GM23338 (cell line): ENCODE data around the gene PIAS4. TPM values are rescaled to one million over a fixed set of nuclear protein-coding genes. Genes with fewer than 3 reads are reported as not detected.

ENCODE experiments used
- ATAC-seq: fragments of 200-7000 bp; cut with Tn5 transposase; 3 replicates; pipeline ENCODE4 v1.9.1; 2020
- DNase-seq: peaks from one replicate; pipeline ENCODE4 v3.0.0-alpha.2; 2015; ENCODE audit warnings: low spot score
- H2AFZ ChIP-seq: fragments of 200-600 bp; sonication (generic); 2 replicates; pipeline ENCODE4 v1.8.0; 2016; ENCODE audit warnings: antibody characterized with exemption, mild to moderate bottlenecking, moderate library complexity
- H3F3A ChIP-seq: fragments of 200-600 bp; sonication (generic); replicated peaks from 2 replicates; pipeline ENCODE4 v1.8.0; 2017; ENCODE audit warnings: antibody characterized with exemption, mixed run types, low read depth
- H3K27ac ChIP-seq: fragments of 200-600 bp; sonication (generic); 2 replicates; pipeline ENCODE4 v1.6.1; 2016; ENCODE audit warnings: low read depth
- H3K27me3 ChIP-seq: fragments of 200-600 bp; sonication (generic); 2 replicates; pipeline ENCODE4 v1.8.0; 2016; ENCODE audit warnings: mild to moderate bottlenecking, mixed run types, moderate library complexity; ENCODE audit not compliant: insufficient read depth
- H3K36me3 ChIP-seq: fragments of 200-600 bp; sonication (generic); 2 replicates; pipeline ENCODE4 v1.8.0; 2016; ENCODE audit warnings: mild to moderate bottlenecking; ENCODE audit not compliant: insufficient read depth
- H3K4me1 ChIP-seq: fragments of 200-600 bp; sonication (generic); 2 replicates; pipeline ENCODE4 v1.8.0; 2016; ENCODE audit warnings: mild to moderate bottlenecking, moderate library complexity; ENCODE audit not compliant: insufficient read depth
- H3K4me2 ChIP-seq: fragments of 200-600 bp; sonication (generic); 2 replicates; pipeline ENCODE4 v1.7.1; 2017; ENCODE audit warnings: mixed run types
- H3K4me3 ChIP-seq: fragments of 200-600 bp; sonication (generic); 2 replicates; pipeline ENCODE4 v1.6.1; 2016; ENCODE audit warnings: mixed run types
- H3K79me2 ChIP-seq: fragments of 200-600 bp; sonication (generic); replicated peaks from 2 replicates; pipeline ENCODE4 v1.8.0; 2017; ENCODE audit warnings: mild to moderate bottlenecking; ENCODE audit not compliant: insufficient read depth
- H3K9me2 ChIP-seq: fragments of 200-600 bp; sonication (generic); 2 replicates; pipeline ENCODE4 v1.8.0; 2017; ENCODE audit not compliant: insufficient read depth
- H4K20me1 ChIP-seq: fragments of 200-600 bp; sonication (generic); replicated peaks from 2 replicates; pipeline ENCODE4 v1.8.0; 2017; ENCODE audit warnings: mild to moderate bottlenecking; ENCODE audit not compliant: insufficient read depth
- H3K27ac Mint-ChIP-seq: 2 replicates; pipeline ENCODE4 v1.8.0; 2020; ENCODE audit warnings: inconsistent platforms, mild to moderate bottlenecking, moderate library complexity, mixed read lengths
- H3K27me3 Mint-ChIP-seq: 3 replicates; pipeline ENCODE4 v1.8.0; 2022; ENCODE audit warnings: low read depth, mild to moderate bottlenecking, moderate library complexity, mixed read lengths, inconsistent platforms; ENCODE audit not compliant: insufficient read depth, poor library complexity
- H3K36me3 Mint-ChIP-seq: 3 replicates; pipeline ENCODE4 v1.8.0; 2021; ENCODE audit warnings: low read depth, mild to moderate bottlenecking, inconsistent platforms, moderate library complexity, mixed read lengths
- H3K4me1 Mint-ChIP-seq: 3 replicates; pipeline ENCODE4 v1.8.0; 2020; ENCODE audit warnings: mild to moderate bottlenecking, inconsistent platforms, mixed read lengths
- H3K4me3 Mint-ChIP-seq: 3 replicates; pipeline ENCODE4 v1.8.0; 2021; ENCODE audit warnings: moderate library complexity, mild to moderate bottlenecking, inconsistent platforms, mixed read lengths
- H3K9me3 Mint-ChIP-seq: 3 replicates; pipeline ENCODE4 v1.8.0; 2020; ENCODE audit warnings: moderate library complexity, mild to moderate bottlenecking, inconsistent platforms, mixed read lengths
- NANOG ChIP-seq: IDR thresholded peaks from 2 replicates; pipeline ENCODE4 v1.6.1; 2016; ENCODE audit warnings: antibody characterized with exemption, borderline replicate concordance
- ZNF114 ChIP-seq: fragments of 250-450 bp; sonication (Bioruptor Pico); IDR thresholded peaks from 2 replicates; pipeline ENCODE4 v1.5.0; 2020; ENCODE audit warnings: mild to moderate bottlenecking, moderate library complexity
- polyA plus RNA-seq: library from polyadenylated mRNA; unstranded; fragments of >200 nt; fragmentation: Nextera tagmentation; extraction: Ambion mirVana; gene quantifications from 2 replicates; pipeline ENCODE4 v1.2.1, GENCODE V29; 2016
- total RNA-seq: library from RNA; depleted of rRNA; stranded (reverse); fragments of >200 nt; shearing (Covaris generic); gene quantifications from 2 replicates; pipeline ENCODE4 v1.2.3, GENCODE V29; 2014
- TF ChIP-seq, protein P1 (sequence below): fragments of 250-450 bp; sonication (Bioruptor Pico); IDR thresholded peaks from 2 replicates; pipeline ENCODE4 v1.5.0; 2020; ENCODE audit warnings: mild to moderate bottlenecking, moderate library complexity
- TF ChIP-seq, protein P2 (sequence below), 2 experiments: fragments of 200-600 bp in 1 of 2; sonication (generic) in 1 of 2; conservative IDR thresholded peaks; 2 replicates each; pipeline versions ENCODE4 v1.5.1 to v1.6.1; 2016 to 2017; ENCODE audit warnings: antibody characterized with exemption in 2 of 2, low read depth in 2 of 2, mild to moderate bottlenecking in 2 of 2, moderate library complexity in 1 of 2
- TF ChIP-seq, protein P3 (sequence below): IDR thresholded peaks from one replicate; pipeline ENCODE4 v1.6.1; 2018; ENCODE audit warnings: antibody characterized with exemption; ENCODE audit not compliant: unreplicated experiment

Gene PIAS4
- total and polyA plus RNA-seq, 2 experiments from 2014 or later: 17.0 to 48.4 TPM

DNA sequence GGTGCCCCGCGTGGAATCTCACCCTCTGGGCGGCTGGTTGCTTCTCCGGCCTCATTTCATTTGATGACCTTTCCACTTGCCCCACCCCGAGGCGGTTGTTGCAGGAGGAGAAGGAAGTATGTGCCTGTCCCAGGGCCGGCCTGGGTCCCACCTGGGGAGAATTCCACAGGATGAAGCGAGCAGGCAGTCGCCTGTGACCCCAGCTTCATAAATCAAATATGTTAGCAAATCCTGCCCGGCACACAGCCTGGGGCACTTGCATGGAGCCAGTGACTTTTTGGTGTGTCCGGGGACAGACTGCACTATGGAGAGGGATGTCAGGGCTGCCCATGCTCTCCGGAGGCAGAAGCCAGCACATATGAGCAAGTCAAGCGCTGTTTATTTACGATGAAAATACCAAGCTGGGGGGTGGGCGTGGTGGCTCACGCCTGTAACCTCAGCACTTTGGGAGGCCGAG is 78.9 kb downstream of the PIAS4 start:
- H3K27me3 ChIP-seq: no peaks in the 10 kb centered on the region
- ATAC-seq: no peak
- no peak overlapping the region for H3K4me3 ChIP-seq
- no peak overlapping the region for H3K4me2 ChIP-seq
- no peak overlapping the region for H2AFZ ChIP-seq
- H3K4me1 Mint-ChIP-seq: no peaks in the 10 kb centered on the region
- DNase-seq: no peak
- H3K9me3 Mint-ChIP-seq: no peaks in the 10 kb centered on the region
- H3K27me3 Mint-ChIP-seq: peaks cover 16% of the 10 kb centered on the region
- no peak overlapping the region for H3K27ac Mint-ChIP-seq
- no peaks in the 10 kb centered on the region for H3K9me2 ChIP-seq
- H3K27ac ChIP-seq: no peak overlapping the region
- no peaks in the 10 kb centered on the region for H4K20me1 ChIP-seq
- no peaks in the 10 kb centered on the region for H3K4me1 ChIP-seq
- 0 out of 2 replicates have a peak, but pooled peaks cover 5% of the 10 kb centered on the region for H3F3A ChIP-seq
- H3K4me3 Mint-ChIP-seq: no peak overlapping the region
- peaks cover 4% of the 10 kb centered on the region; the same call in 2 of the 3 replicates for H3K36me3 Mint-ChIP-seq
- TF ChIP-seq, protein P1, sequence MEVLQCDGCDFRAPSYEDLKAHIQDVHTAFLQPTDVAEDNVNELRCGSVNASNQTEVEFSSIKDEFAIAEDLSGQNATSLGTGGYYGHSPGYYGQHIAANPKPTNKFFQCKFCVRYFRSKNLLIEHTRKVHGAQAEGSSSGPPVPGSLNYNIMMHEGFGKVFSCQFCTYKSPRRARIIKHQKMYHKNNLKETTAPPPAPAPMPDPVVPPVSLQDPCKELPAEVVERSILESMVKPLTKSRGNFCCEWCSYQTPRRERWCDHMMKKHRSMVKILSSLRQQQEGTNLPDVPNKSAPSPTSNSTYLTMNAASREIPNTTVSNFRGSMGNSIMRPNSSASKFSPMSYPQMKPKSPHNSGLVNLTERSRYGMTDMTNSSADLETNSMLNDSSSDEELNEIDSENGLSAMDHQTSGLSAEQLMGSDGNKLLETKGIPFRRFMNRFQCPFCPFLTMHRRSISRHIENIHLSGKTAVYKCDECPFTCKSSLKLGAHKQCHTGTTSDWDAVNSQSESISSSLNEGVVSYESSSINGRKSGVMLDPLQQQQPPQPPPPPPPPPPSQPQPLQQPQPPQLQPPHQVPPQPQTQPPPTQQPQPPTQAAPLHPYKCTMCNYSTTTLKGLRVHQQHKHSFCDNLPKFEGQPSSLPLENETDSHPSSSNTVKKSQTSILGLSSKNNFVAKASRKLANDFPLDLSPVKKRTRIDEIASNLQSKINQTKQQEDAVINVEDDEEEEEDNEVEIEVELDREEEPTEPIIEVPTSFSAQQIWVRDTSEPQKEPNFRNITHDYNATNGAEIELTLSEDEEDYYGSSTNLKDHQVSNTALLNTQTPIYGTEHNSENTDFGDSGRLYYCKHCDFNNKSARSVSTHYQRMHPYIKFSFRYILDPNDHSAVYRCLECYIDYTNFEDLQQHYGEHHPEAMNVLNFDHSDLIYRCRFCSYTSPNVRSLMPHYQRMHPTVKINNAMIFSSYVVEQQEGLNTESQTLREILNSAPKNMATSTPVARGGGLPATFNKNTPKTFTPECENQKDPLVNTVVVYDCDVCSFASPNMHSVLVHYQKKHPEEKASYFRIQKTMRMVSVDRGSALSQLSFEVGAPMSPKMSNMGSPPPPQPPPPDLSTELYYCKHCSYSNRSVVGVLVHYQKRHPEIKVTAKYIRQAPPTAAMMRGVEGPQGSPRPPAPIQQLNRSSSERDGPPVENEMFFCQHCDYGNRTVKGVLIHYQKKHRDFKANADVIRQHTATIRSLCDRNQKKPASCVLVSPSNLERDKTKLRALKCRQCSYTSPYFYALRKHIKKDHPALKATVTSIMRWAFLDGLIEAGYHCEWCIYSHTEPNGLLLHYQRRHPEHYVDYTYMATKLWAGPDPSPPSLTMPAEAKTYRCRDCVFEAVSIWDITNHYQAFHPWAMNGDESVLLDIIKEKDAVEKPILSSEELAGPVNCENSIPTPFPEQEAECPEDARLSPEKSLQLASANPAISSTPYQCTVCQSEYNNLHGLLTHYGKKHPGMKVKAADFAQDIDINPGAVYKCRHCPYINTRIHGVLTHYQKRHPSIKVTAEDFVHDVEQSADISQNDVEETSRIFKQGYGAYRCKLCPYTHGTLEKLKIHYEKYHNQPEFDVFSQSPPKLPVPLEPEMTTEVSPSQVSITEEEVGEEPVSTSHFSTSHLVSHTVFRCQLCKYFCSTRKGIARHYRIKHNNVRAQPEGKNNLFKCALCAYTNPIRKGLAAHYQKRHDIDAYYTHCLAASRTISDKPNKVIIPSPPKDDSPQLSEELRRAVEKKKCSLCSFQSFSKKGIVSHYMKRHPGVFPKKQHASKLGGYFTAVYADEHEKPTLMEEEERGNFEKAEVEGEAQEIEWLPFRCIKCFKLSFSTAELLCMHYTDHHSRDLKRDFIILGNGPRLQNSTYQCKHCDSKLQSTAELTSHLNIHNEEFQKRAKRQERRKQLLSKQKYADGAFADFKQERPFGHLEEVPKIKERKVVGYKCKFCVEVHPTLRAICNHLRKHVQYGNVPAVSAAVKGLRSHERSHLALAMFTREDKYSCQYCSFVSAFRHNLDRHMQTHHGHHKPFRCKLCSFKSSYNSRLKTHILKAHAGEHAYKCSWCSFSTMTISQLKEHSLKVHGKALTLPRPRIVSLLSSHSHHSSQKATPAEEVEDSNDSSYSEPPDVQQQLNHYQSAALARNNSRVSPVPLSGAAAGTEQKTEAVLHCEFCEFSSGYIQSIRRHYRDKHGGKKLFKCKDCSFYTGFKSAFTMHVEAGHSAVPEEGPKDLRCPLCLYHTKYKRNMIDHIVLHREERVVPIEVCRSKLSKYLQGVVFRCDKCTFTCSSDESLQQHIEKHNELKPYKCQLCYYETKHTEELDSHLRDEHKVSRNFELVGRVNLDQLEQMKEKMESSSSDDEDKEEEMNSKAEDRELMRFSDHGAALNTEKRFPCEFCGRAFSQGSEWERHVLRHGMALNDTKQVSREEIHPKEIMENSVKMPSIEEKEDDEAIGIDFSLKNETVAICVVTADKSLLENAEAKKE (CRISPR knock-in tag): no peak
- TF ChIP-seq, protein P2, sequence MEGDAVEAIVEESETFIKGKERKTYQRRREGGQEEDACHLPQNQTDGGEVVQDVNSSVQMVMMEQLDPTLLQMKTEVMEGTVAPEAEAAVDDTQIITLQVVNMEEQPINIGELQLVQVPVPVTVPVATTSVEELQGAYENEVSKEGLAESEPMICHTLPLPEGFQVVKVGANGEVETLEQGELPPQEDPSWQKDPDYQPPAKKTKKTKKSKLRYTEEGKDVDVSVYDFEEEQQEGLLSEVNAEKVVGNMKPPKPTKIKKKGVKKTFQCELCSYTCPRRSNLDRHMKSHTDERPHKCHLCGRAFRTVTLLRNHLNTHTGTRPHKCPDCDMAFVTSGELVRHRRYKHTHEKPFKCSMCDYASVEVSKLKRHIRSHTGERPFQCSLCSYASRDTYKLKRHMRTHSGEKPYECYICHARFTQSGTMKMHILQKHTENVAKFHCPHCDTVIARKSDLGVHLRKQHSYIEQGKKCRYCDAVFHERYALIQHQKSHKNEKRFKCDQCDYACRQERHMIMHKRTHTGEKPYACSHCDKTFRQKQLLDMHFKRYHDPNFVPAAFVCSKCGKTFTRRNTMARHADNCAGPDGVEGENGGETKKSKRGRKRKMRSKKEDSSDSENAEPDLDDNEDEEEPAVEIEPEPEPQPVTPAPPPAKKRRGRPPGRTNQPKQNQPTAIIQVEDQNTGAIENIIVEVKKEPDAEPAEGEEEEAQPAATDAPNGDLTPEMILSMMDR (conservative IDR thresholded peaks at IDR 0.05; ENCODE audit: low read depth in 2 of 2): no peak
- TF ChIP-seq NANOG: no peak
- TF ChIP-seq, protein P3, sequence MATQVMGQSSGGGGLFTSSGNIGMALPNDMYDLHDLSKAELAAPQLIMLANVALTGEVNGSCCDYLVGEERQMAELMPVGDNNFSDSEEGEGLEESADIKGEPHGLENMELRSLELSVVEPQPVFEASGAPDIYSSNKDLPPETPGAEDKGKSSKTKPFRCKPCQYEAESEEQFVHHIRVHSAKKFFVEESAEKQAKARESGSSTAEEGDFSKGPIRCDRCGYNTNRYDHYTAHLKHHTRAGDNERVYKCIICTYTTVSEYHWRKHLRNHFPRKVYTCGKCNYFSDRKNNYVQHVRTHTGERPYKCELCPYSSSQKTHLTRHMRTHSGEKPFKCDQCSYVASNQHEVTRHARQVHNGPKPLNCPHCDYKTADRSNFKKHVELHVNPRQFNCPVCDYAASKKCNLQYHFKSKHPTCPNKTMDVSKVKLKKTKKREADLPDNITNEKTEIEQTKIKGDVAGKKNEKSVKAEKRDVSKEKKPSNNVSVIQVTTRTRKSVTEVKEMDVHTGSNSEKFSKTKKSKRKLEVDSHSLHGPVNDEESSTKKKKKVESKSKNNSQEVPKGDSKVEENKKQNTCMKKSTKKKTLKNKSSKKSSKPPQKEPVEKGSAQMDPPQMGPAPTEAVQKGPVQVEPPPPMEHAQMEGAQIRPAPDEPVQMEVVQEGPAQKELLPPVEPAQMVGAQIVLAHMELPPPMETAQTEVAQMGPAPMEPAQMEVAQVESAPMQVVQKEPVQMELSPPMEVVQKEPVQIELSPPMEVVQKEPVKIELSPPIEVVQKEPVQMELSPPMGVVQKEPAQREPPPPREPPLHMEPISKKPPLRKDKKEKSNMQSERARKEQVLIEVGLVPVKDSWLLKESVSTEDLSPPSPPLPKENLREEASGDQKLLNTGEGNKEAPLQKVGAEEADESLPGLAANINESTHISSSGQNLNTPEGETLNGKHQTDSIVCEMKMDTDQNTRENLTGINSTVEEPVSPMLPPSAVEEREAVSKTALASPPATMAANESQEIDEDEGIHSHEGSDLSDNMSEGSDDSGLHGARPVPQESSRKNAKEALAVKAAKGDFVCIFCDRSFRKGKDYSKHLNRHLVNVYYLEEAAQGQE: no peak
- TF ChIP-seq ZNF114 (CRISPR knock-in tag): no peak
- H3K79me2 ChIP-seq: no peaks in the 10 kb centered on the region
- H3K36me3 ChIP-seq: no peaks in the 10 kb centered on the region
